ENCODE measurements around the gene FRMD4A.

Gene FRMD4A

DNA sequence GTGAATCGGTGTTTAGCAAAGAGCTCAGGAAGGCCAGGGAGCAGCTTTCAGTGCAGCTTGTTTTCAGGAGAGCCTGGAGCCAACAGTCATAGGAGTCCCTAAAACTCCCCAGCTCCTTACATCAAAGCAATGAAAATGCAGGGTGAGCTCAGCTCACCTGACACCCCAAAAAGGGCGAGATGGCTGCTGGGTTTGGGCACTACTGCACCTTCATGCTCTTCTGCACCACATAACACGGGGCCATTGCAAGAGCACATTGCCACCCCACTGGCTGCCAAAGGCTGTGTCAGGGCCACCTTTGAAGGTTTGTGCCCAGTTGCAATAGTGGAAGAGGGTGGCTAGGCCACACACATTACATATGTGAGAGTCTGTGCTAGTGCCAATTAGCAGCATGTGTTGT is 25.0 kb upstream of the FRMD4A start:
- no peak overlapping the region for H3K4me2 ChIP-seq (ENCODE audit: low read length)
- H3F3A ChIP-seq (ENCODE audit: control insufficient read depth, insufficient read depth) = no peaks in the 10 kb centered on the region
- no peaks in the 10 kb centered on the region for H3K36me3 ChIP-seq (ENCODE audit: control insufficient read depth, low read length)
- TF ChIP-seq, protein P1, sequence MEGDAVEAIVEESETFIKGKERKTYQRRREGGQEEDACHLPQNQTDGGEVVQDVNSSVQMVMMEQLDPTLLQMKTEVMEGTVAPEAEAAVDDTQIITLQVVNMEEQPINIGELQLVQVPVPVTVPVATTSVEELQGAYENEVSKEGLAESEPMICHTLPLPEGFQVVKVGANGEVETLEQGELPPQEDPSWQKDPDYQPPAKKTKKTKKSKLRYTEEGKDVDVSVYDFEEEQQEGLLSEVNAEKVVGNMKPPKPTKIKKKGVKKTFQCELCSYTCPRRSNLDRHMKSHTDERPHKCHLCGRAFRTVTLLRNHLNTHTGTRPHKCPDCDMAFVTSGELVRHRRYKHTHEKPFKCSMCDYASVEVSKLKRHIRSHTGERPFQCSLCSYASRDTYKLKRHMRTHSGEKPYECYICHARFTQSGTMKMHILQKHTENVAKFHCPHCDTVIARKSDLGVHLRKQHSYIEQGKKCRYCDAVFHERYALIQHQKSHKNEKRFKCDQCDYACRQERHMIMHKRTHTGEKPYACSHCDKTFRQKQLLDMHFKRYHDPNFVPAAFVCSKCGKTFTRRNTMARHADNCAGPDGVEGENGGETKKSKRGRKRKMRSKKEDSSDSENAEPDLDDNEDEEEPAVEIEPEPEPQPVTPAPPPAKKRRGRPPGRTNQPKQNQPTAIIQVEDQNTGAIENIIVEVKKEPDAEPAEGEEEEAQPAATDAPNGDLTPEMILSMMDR (IDR thresholded peaks at IDR 0.05; ENCODE audit: low read depth, low read length, poor library complexity, severe bottlenecking) = no peak
- no peak for TF ChIP-seq EZH2phosphoT487 (IDR thresholded peaks at IDR 0.05; ENCODE audit: borderline replicate concordance, low read length)
- H3K27me3 ChIP-seq (ENCODE audit: control insufficient read depth, low read length) = peaks cover 10% of the 10 kb centered on the region; the same call in 1 of the 2 replicates
- no peak overlapping the region for H3K4me3 ChIP-seq (ENCODE audit: low read length)
- H3K4me1 ChIP-seq (ENCODE audit: control insufficient read depth, low read length) = no peaks in the 10 kb centered on the region
- H3K9me3 ChIP-seq (ENCODE audit: control insufficient read depth, insufficient read depth, low read length) = no peaks in the 10 kb centered on the region
- no peaks in the 10 kb centered on the region for H3K79me2 ChIP-seq (ENCODE audit: control insufficient read depth, low read length)
- no peaks in the 10 kb centered on the region for H4K20me1 ChIP-seq (ENCODE audit: control insufficient read depth, insufficient read depth, low read depth, low read length)
- no peak overlapping the region for H3K27ac ChIP-seq (ENCODE audit: low read depth, low read length)
- no peaks in the 10 kb centered on the region for H3K9me2 ChIP-seq (replicated peaks; ENCODE audit: control insufficient read depth, low read length)

DNA sequence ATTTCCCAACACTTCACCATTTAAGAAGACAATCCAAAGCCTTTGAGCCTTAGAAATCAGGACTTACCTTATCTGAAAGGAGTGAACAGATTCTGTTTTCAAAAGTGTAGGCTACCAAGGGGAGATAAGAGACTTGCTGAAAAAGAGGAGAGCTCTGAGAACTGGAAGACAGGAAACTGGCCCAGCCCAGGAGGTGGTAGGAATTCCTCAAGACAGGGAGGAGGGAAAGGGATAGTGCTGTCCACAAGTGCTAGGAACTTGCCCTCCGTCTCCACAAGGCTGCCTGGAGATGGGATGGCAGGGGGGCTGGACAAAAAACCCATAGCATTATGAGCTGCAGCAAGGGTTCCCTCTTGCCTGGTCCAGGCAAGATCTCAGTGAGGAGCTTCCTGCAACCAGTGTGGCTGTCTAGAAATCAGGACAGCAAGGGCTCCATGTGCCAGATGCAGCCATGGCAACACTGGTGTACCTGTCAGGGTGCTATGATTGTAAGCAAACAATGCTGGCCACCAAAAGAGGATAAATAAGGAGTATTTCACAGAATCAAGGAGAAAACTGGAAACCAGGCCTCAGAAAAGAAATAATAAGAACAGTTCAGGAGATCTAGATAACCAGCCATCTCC is 22.7 kb upstream of the FRMD4A start:
- H3K4me2 ChIP-seq (ENCODE audit: low read length) = no peak overlapping the region
- no peaks in the 10 kb centered on the region for H3K36me3 ChIP-seq (ENCODE audit: control insufficient read depth, low read length)
- H3K27ac ChIP-seq (ENCODE audit: low read depth, low read length) = no peak overlapping the region
- H3K9me2 ChIP-seq (replicated peaks; ENCODE audit: control insufficient read depth, low read length) = no peaks in the 10 kb centered on the region
- peaks cover 23% of the 10 kb centered on the region for H3K27me3 ChIP-seq (ENCODE audit: control insufficient read depth, low read length)
- H3K9me3 ChIP-seq (ENCODE audit: control insufficient read depth, insufficient read depth, low read length) = no peaks in the 10 kb centered on the region
- no peaks in the 10 kb centered on the region for H3K4me1 ChIP-seq (ENCODE audit: control insufficient read depth, low read length)
- no peaks in the 10 kb centered on the region for H3F3A ChIP-seq (ENCODE audit: control insufficient read depth, insufficient read depth)
- H3K79me2 ChIP-seq (ENCODE audit: control insufficient read depth, low read length) = no peaks in the 10 kb centered on the region
- H4K20me1 ChIP-seq (ENCODE audit: control insufficient read depth, insufficient read depth, low read depth, low read length) = no peaks in the 10 kb centered on the region
- no peak overlapping the region for H3K4me3 ChIP-seq (ENCODE audit: low read length)
- TF ChIP-seq, protein P1 (IDR thresholded peaks at IDR 0.05; ENCODE audit: low read depth, low read length, poor library complexity, severe bottlenecking) = no peak
- no peak for TF ChIP-seq EZH2phosphoT487 (IDR thresholded peaks at IDR 0.05; ENCODE audit: borderline replicate concordance, low read length)

DNA sequence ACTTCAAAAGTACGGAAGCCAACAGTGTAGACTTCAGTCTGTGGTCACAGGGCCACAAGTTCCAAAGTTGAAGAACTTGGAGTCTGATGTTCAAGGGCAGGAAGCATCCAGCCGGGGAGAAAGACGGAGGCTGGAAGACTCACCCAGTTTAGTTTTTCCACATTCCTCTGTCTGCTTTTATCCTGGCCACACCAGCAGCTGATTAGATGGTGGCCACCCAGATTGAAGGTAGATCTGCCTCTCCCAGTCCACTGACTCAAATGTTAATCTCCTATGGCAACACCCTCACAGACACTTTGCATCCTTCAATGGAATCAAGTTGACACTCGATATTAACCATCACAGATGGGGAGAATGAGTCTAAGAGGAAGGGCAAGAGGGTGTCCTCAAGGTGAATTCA is 19.3 kb upstream of the FRMD4A start:
- H3K4me1 ChIP-seq (ENCODE audit: control insufficient read depth, low read length) = no peaks in the 10 kb centered on the region
- H3K27ac ChIP-seq (ENCODE audit: low read depth, low read length) = no peak overlapping the region
- no peaks in the 10 kb centered on the region for H3K9me2 ChIP-seq (replicated peaks; ENCODE audit: control insufficient read depth, low read length)
- TF ChIP-seq EZH2phosphoT487 (IDR thresholded peaks at IDR 0.05; ENCODE audit: borderline replicate concordance, low read length) = no peak
- TF ChIP-seq, protein P1 (IDR thresholded peaks at IDR 0.05; ENCODE audit: low read depth, low read length, poor library complexity, severe bottlenecking) = no peak
- H3K4me3 ChIP-seq (ENCODE audit: low read length) = no peak overlapping the region
- H3K9me3 ChIP-seq (ENCODE audit: control insufficient read depth, insufficient read depth, low read length) = no peaks in the 10 kb centered on the region
- H3K36me3 ChIP-seq (ENCODE audit: control insufficient read depth, low read length) = no peaks in the 10 kb centered on the region
- H3K27me3 ChIP-seq (ENCODE audit: control insufficient read depth, low read length) = peaks cover 28% of the 10 kb centered on the region
- H3K4me2 ChIP-seq (ENCODE audit: low read length) = no peak overlapping the region
- H3K79me2 ChIP-seq (ENCODE audit: control insufficient read depth, low read length) = no peaks in the 10 kb centered on the region
- no peaks in the 10 kb centered on the region for H3F3A ChIP-seq (ENCODE audit: control insufficient read depth, insufficient read depth)
- H4K20me1 ChIP-seq (ENCODE audit: control insufficient read depth, insufficient read depth, low read depth, low read length) = no peaks in the 10 kb centered on the region
